PC-9 (cell line): ENCODE measurements around the gene HLA-A. TPM values are rescaled to one million over a fixed set of nuclear protein-coding genes. Genes with fewer than 3 reads are reported as not detected.
A peak's percentile ranks its signal among the peaks of the same experiment; 100 is the strongest.

Experiments
- BruUV-seq: library from RNA; stranded (reverse); fragments of 400-500 nt; replicated peaks from 2 replicates; lab custom pipeline; 2021; lab: Mats Ljungman, UMichigan
- CTCF ChIA-PET: fragments of 300-600 bp; sonication (Branson Sonifier 250); formaldehyde crosslinking; loops from one replicate; lab custom pipeline; 2022; ENCODE audit warnings: antibody characterized with exemption; lab: Charles Lee
- POLR2A ChIA-PET: fragments of 300-600 bp; sonication (Branson Sonifier 250); formaldehyde crosslinking; loops from one replicate; lab custom pipeline; 2022; ENCODE audit warnings: antibody characterized with exemption; ENCODE audit not compliant: unreplicated experiment; lab: Charles Lee
- DNase-seq, 2 experiments: peaks; one replicate each; pipeline versions ENCODE4 v3.0.0 to v3.0.0-alpha.2; 2015 to 2022; ENCODE audit warnings: mixed read lengths in 1 of 2
- H2AFZ ChIP-seq: fragments of 200-600 bp; sonication (generic); 2 replicates; pipeline ENCODE4 v1.8.1; 2017; ENCODE audit warnings: antibody characterized with exemption
- H3F3A ChIP-seq: fragments of 200-600 bp; sonication (generic); 2 replicates; pipeline ENCODE4 v1.8.1; 2017; ENCODE audit warnings: antibody characterized with exemption, mild to moderate bottlenecking, low read depth; ENCODE audit not compliant: insufficient read depth
- H3K27ac ChIP-seq: fragments of 200-600 bp; sonication (generic); 2 replicates; pipeline ENCODE4 v1.6.1; 2016; ENCODE audit warnings: mixed run types
- H3K27me3 ChIP-seq: fragments of 200-600 bp; sonication (generic); 2 replicates; pipeline ENCODE4 v1.6.1; 2016; ENCODE audit warnings: low read depth, mixed run types; ENCODE audit not compliant: insufficient read depth
- H3K36me3 ChIP-seq: fragments of 200-600 bp; sonication (generic); 2 replicates; pipeline ENCODE4 v1.6.1; 2016; ENCODE audit warnings: low read depth, mixed run types
- H3K4me1 ChIP-seq: fragments of 200-600 bp; sonication (generic); replicated peaks from 2 replicates; pipeline ENCODE4 v1.6.1; 2016; ENCODE audit warnings: mixed run types; ENCODE audit not compliant: insufficient read depth
- H3K4me2 ChIP-seq: fragments of 200-600 bp; sonication (generic); 2 replicates; pipeline ENCODE4 v1.6.1; 2017; ENCODE audit warnings: mixed run types
- H3K4me3 ChIP-seq: fragments of 200-600 bp; sonication (generic); 2 replicates; pipeline ENCODE4 v1.6.1; 2016; ENCODE audit warnings: mixed run types
- H3K79me2 ChIP-seq: fragments of 200-600 bp; sonication (generic); 2 replicates; pipeline ENCODE4 v1.6.1; 2017; ENCODE audit warnings: low read depth, mixed run types
- H3K9me2 ChIP-seq: fragments of 200-600 bp; sonication (generic); 2 replicates; pipeline ENCODE4 v1.8.1; 2017; ENCODE audit warnings: mild to moderate bottlenecking; ENCODE audit not compliant: insufficient read depth
- H3K9me3 ChIP-seq: fragments of 200-600 bp; sonication (generic); 2 replicates; pipeline ENCODE4 v1.8.1; 2016; ENCODE audit warnings: low read depth; ENCODE audit not compliant: insufficient read depth
- H4K20me1 ChIP-seq: fragments of 200-600 bp; sonication (generic); 2 replicates; pipeline ENCODE4 v1.8.1; 2017; ENCODE audit not compliant: insufficient read depth
- EZH2 ChIP-seq: fragments of 200-600 bp; sonication (generic); IDR thresholded peaks from 2 replicates; pipeline ENCODE4 v1.8.0; 2017; ENCODE audit warnings: antibody characterized with exemption, low read depth
- intact Hi-C: fragments of 100-400 bp; cut with micrococcal nuclease; formaldehyde crosslinking; loops from one replicate; pipeline ENCODE4 v1.10.0; 2022; ENCODE audit not compliant: unreplicated experiment
- total RNA-seq: library from RNA; stranded (reverse); gene quantifications from 2 replicates; pipeline ENCODE4 v1.2.3, GENCODE V29; 2021
- TF ChIP-seq, protein P1 (sequence below): fragments of 200-600 bp; sonication (generic); conservative IDR thresholded peaks from 2 replicates; pipeline ENCODE4 v1.6.1; 2017; ENCODE audit warnings: mixed run types, antibody characterized with exemption, mild to moderate bottlenecking, moderate library complexity

The HLA-A gene
- total RNA-seq, 1 experiment from 2014 or later = 168 TPM

DNA sequence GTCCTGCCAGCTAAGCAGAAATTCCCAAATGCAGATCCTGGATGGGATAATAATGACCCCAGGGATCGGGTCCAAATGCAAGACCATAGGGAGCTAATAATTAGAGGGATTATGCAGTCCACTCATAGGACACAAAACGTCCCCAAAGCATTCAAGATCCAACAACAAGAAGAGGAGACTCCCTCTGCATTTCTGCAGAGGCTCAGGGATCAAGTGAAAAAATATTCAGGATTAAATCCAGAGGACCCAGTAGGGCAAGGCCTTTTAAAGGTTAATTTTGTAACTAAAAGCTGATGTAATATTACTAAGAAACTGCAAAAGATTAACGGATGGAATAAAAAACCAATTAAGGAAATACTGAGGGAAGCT is 22.2 kb downstream of the HLA-A start:
- Histone ChIP-seq H3F3A (peaks cover 37% of the 10 kb centered on the region), H3K9me2 (no peaks in the 10 kb centered on the region), H3K4me2 (peak overlapping the region; percentile 83), H4K20me1 (no peaks in the 10 kb centered on the region), H3K9me3 (no peaks in the 10 kb centered on the region), H3K4me3 (peak overlapping the region; percentile 50; the same call in 1 of the 2 replicates), H3K27me3 (no peaks in the 10 kb centered on the region), H3K79me2 (no peaks in the 10 kb centered on the region), H3K36me3 (no peaks in the 10 kb centered on the region), H3K4me1 (peaks cover 46% of the 10 kb centered on the region), H3K27ac (peak overlapping the region; percentile 81), H2AFZ (peak overlapping the region; percentile 12; the same call in 1 of the 2 replicates)
- TF ChIP-seq, protein P1, sequence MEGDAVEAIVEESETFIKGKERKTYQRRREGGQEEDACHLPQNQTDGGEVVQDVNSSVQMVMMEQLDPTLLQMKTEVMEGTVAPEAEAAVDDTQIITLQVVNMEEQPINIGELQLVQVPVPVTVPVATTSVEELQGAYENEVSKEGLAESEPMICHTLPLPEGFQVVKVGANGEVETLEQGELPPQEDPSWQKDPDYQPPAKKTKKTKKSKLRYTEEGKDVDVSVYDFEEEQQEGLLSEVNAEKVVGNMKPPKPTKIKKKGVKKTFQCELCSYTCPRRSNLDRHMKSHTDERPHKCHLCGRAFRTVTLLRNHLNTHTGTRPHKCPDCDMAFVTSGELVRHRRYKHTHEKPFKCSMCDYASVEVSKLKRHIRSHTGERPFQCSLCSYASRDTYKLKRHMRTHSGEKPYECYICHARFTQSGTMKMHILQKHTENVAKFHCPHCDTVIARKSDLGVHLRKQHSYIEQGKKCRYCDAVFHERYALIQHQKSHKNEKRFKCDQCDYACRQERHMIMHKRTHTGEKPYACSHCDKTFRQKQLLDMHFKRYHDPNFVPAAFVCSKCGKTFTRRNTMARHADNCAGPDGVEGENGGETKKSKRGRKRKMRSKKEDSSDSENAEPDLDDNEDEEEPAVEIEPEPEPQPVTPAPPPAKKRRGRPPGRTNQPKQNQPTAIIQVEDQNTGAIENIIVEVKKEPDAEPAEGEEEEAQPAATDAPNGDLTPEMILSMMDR = no peak
- no peak for TF ChIP-seq EZH2
- no TSS peak for BruUV-seq
- intact Hi-C loops = loop anchor here (1.0 kb wide), 1 partner anchor 22 kb away; the partner anchor contains the start of gene HLA-A
- CTCF ChIA-PET = no interaction called here
- POLR2A ChIA-PET = interaction anchor here (0.5 to 0.6 kb wide), 3 partner anchors 17 to 112 kb away, joined by 3 to 5 read pairs (median 3); no protein-coding TSS in a partner anchor
- no peak for DNase-seq

DNA sequence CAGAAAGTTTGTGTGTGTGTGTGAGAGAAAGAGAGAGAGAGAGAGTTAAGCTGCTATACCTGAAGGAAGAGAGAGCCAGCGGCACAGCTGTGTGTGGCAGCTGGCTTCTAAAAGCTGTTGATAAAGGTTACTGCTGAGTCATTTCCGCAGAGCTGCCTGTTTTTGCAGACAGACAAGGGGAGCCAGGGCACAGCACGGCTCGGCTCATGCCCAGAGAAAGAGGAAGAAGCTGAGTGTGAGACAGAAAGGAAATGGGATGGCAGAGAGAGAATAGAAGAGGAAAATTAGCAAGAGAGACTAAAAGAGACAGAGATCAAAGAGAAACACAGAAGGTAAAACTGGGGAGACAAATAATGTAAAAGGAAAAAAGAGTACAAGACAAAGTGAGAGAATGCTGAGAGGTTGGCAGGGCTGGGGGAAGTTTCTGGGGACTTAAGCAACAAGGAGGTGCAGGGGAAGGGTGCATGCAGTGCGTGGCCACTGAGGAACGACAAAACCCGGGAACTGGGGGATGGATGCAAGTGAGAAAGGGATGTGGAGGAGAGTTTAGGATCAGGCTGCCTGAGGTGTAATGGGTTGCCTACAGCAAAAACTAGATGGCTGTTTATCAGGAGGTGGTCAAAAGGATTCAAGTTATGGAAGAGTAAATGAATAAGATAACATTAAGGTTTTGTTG is 22.7 kb downstream of the HLA-A start:
- Histone ChIP-seq H3F3A (peaks cover 37% of the 10 kb centered on the region), H3K4me3 (peak overlapping the region; percentile 50), H3K4me1 (peaks cover 46% of the 10 kb centered on the region), H3K27me3 (no peaks in the 10 kb centered on the region), H3K9me2 (no peaks in the 10 kb centered on the region), H3K36me3 (no peaks in the 10 kb centered on the region), H3K9me3 (no peaks in the 10 kb centered on the region), H3K27ac (peak overlapping the region; percentile 81), H2AFZ (peak overlapping the region; percentile 25; the same call in 1 of the 2 replicates), H3K4me2 (peak overlapping the region; percentile 83), H3K79me2 (no peaks in the 10 kb centered on the region), H4K20me1 (no peaks in the 10 kb centered on the region)
- no peak for TF ChIP-seq EZH2
- TF ChIP-seq, protein P1 = no peak
- peak; percentile 76 to 89 for DNase-seq
- intact Hi-C loops = loop anchor here (1.0 to 5.0 kb wide), 2 partner anchors 23 to 102 kb away; partner anchors contain the start of genes HLA-A and PPP1R11
- no TSS peak for BruUV-seq
- CTCF ChIA-PET = interaction anchor here (0.6 kb wide), 1 partner anchor 273 kb away, joined by 7 read pairs; no protein-coding TSS in a partner anchor
- POLR2A ChIA-PET = interaction anchor here (0.5 to 0.6 kb wide), 5 partner anchors 17 to 247 kb away, joined by 3 to 14 read pairs (median 5); no protein-coding TSS in a partner anchor

DNA sequence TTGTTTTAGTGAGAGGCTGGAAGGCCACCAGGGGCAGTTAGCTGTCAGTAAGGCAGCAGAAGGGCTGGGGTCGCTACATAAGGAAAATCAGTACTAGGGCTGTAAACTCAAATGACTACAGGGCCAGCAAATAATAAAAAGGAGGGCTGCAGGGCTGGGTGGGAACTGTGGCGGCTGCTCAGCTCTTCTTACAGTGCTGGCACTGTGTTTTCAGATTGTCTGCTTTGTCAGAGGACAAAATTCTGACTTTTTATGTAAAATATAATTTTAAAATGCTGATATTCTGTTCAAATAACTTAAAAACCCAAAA is 23.2 kb downstream of the HLA-A start:
- no peak for DNase-seq
- Histone ChIP-seq H3K9me3 (no peaks in the 10 kb centered on the region), H3K4me3 (peak overlapping the region; percentile 50), H3K4me2 (peak overlapping the region; percentile 83), H3F3A (peaks cover 37% of the 10 kb centered on the region), H3K36me3 (no peaks in the 10 kb centered on the region), H3K4me1 (peaks cover 46% of the 10 kb centered on the region), H2AFZ (peak overlapping the region; percentile 70; the same call in 1 of the 2 replicates), H3K27ac (peak overlapping the region; percentile 81), H4K20me1 (no peaks in the 10 kb centered on the region), H3K27me3 (no peaks in the 10 kb centered on the region), H3K9me2 (no peaks in the 10 kb centered on the region), H3K79me2 (no peaks in the 10 kb centered on the region)
- CTCF ChIA-PET = interaction anchor here (0.6 kb wide), 2 partner anchors 118 to 273 kb away, joined by 3 to 7 read pairs; no protein-coding TSS in a partner anchor
- TSS peak; percentile 81 for BruUV-seq
- POLR2A ChIA-PET = interaction anchor here (0.5 to 0.7 kb wide), 3 partner anchors 136 to 386 kb away, joined by 4 to 14 read pairs (median 8); no protein-coding TSS in a partner anchor
- TF ChIP-seq, protein P1 = no peak
- no peak for TF ChIP-seq EZH2
- intact Hi-C loops = loop anchor here (5.0 kb wide), 1 partner anchor 102 kb away; the partner anchor contains the start of gene PPP1R11
